Duodenal mucosa (tissue), 2 donors: Measurements from ENCODE around the gene BAMBI.

Experiments
- H3K27ac ChIP-seq: one replicate; pipeline ENCODE4 v1.7.0; 2013; ENCODE audit warnings: low read depth, low read length
- H3K27me3 ChIP-seq, 2 donors: one replicate each; pipeline ENCODE4 v1.7.0; 2013; ENCODE audit warnings: low read length in 2 of 2, control low read depth in 1 of 2; ENCODE audit not compliant: insufficient read depth in 2 of 2, control insufficient read depth in 1 of 2
- H3K36me3 ChIP-seq, 2 donors: one replicate each; pipeline ENCODE4 v1.7.0; 2013; ENCODE audit warnings: low read length in 2 of 2, control low read depth in 1 of 2; ENCODE audit not compliant: insufficient read depth in 2 of 2, control insufficient read depth in 1 of 2
- H3K4me1 ChIP-seq, 2 donors: one replicate each; pipeline ENCODE4 v1.7.0; 2013; ENCODE audit warnings: low read length in 2 of 2, control low read depth in 1 of 2; ENCODE audit not compliant: insufficient read depth in 2 of 2, control insufficient read depth in 1 of 2
- H3K4me3 ChIP-seq, 2 donors: one replicate each; pipeline ENCODE4 v1.7.0; 2013; ENCODE audit warnings: low read length in 2 of 2, low read depth in 1 of 2
- H3K9ac ChIP-seq, 2 donors: one replicate each; pipeline ENCODE4 v1.7.0; 2013; ENCODE audit warnings: low read length in 2 of 2, low read depth in 1 of 2
- H3K9me3 ChIP-seq, 2 donors: one replicate each; pipeline ENCODE4 v1.7.0; 2013; ENCODE audit warnings: low read length in 2 of 2, control low read depth in 1 of 2; ENCODE audit not compliant: control insufficient read depth in 1 of 2

The BAMBI gene

GRCh38 chr10:28676968-28677887 lies at the start of gene BAMBI:
Gene BAMBI (plus strand): TSS chr10:28677521. CDS start chr10:28677898, 377 bp downstream.
- Histone ChIP-seq H3K9ac (peak within 1 kb of the TSS in 1 of 2 donors; percentile 0), H3K4me3 (peak within 1 kb of the TSS; percentile 69 to 70), H3K4me1 (peaks cover 8 to 28% of the 10 kb centered on the region in 2 donors), H3K27ac (no peak within 1 kb of the TSS), H3K36me3 (no peaks in the 10 kb centered on the region), H3K9me3 (no peaks in the 10 kb centered on the region), H3K27me3 (peaks cover 52 to 65% of the 10 kb centered on the region in 2 donors)

GRCh38 chr10:28628184-28628893 lies 49.0 kb upstream of the BAMBI start:
- Histone ChIP-seq H3K9me3 (no peaks in the 10 kb centered on the region), H3K27me3 (peaks cover 0 to 5% of the 10 kb centered on the region in 2 donors), H3K36me3 (no peaks in the 10 kb centered on the region), H3K4me3 (no peak overlapping the region), H3K4me1 (no peaks in the 10 kb centered on the region), H3K9ac (no peak overlapping the region), H3K27ac (no peak overlapping the region)

- no peak overlapping the region for H3K9ac ChIP-seq
- no peaks in the 10 kb centered on the region for H3K4me1 ChIP-seq
- peaks cover 0 to 5% of the 10 kb centered on the region in 2 donors for H3K27me3 ChIP-seq
- no peak overlapping the region for H3K4me3 ChIP-seq
- no peaks in the 10 kb centered on the region for H3K36me3 ChIP-seq
- no peaks in the 10 kb centered on the region for H3K9me3 ChIP-seq
- H3K27ac ChIP-seq: no peak overlapping the region
Observed at GRCh38 chr10:28631896-28632583, 45.3 kb upstream of the BAMBI start.

- no peaks in the 10 kb centered on the region for H3K36me3 ChIP-seq
- no peak overlapping the region for H3K9ac ChIP-seq
- no peak overlapping the region for H3K4me3 ChIP-seq
- no peak overlapping the region for H3K27ac ChIP-seq
- peaks cover 0 to 5% of the 10 kb centered on the region in 2 donors for H3K27me3 ChIP-seq
- H3K4me1 ChIP-seq: no peaks in the 10 kb centered on the region
- no peaks in the 10 kb centered on the region for H3K9me3 ChIP-seq
Observed at GRCh38 chr10:28632584-28632945, 44.8 kb upstream of the BAMBI start.

GRCh38 chr10:28633750-28634149 lies 43.6 kb upstream of the BAMBI start:
- Histone ChIP-seq H3K27ac (no peak overlapping the region), H3K9ac (no peak overlapping the region), H3K4me1 (no peaks in the 10 kb centered on the region), H3K27me3 (peaks cover 0 to 3% of the 10 kb centered on the region in 2 donors), H3K4me3 (no peak overlapping the region), H3K9me3 (no peaks in the 10 kb centered on the region), H3K36me3 (no peaks in the 10 kb centered on the region)

GRCh38 chr10:28637346-28637745 lies 40.0 kb upstream of the BAMBI start:
- Histone ChIP-seq H3K4me1 (no peaks in the 10 kb centered on the region), H3K9ac (no peak overlapping the region), H3K27ac (no peak overlapping the region), H3K27me3 (no peaks in the 10 kb centered on the region), H3K4me3 (no peak overlapping the region), H3K36me3 (no peaks in the 10 kb centered on the region), H3K9me3 (no peaks in the 10 kb centered on the region)

- Histone ChIP-seq H3K36me3 (no peaks in the 10 kb centered on the region), H3K27ac (no peak overlapping the region), H3K4me3 (no peak overlapping the region), H3K4me1 (no peaks in the 10 kb centered on the region), H3K27me3 (no peaks in the 10 kb centered on the region), H3K9ac (no peak overlapping the region), H3K9me3 (no peaks in the 10 kb centered on the region)
Observed at GRCh38 chr10:28638392-28638791, 38.9 kb upstream of the BAMBI start.

GRCh38 chr10:28640551-28640950 lies 36.8 kb upstream of the BAMBI start:
- no peaks in the 10 kb centered on the region for H3K27me3 ChIP-seq
- H3K4me1 ChIP-seq: no peaks in the 10 kb centered on the region
- H3K9ac ChIP-seq: no peak overlapping the region
- H3K36me3 ChIP-seq: no peaks in the 10 kb centered on the region
- no peak overlapping the region for H3K27ac ChIP-seq
- no peaks in the 10 kb centered on the region for H3K9me3 ChIP-seq
- H3K4me3 ChIP-seq: no peak overlapping the region

- H3K9me3 ChIP-seq: no peaks in the 10 kb centered on the region
- no peaks in the 10 kb centered on the region for H3K27me3 ChIP-seq
- H3K36me3 ChIP-seq: no peaks in the 10 kb centered on the region
- H3K9ac ChIP-seq: no peak overlapping the region
- no peaks in the 10 kb centered on the region for H3K4me1 ChIP-seq
- no peak overlapping the region for H3K4me3 ChIP-seq
- H3K27ac ChIP-seq: no peak overlapping the region
Observed at GRCh38 chr10:28644647-28645046, 32.7 kb upstream of the BAMBI start.

- Histone ChIP-seq H3K4me3 (no peak overlapping the region), H3K27me3 (no peaks in the 10 kb centered on the region), H3K9ac (no peak overlapping the region), H3K9me3 (no peaks in the 10 kb centered on the region), H3K36me3 (no peaks in the 10 kb centered on the region), H3K27ac (no peak overlapping the region), H3K4me1 (no peaks in the 10 kb centered on the region)
Observed at GRCh38 chr10:28652106-28652505, 25.2 kb upstream of the BAMBI start.
